GM23248 (cell line): ENCODE data around the gene TNFAIP3.
"Not testable (repeated sequence)": the region's sequence is repeated elsewhere in the genome, so short reads cannot be mapped to it uniquely, and the experiment has no call there.

ENCODE experiments used
- EZH2 ChIP-seq: fragments of 200-600 bp; sonication (generic); IDR thresholded peaks from 2 replicates; pipeline ENCODE4 v1.6.1; 2018; ENCODE audit warnings: antibody characterized with exemption, mild to moderate bottlenecking; ENCODE audit not compliant: insufficient read depth, poor library complexity, severe bottlenecking
- EZH2phosphoT487 ChIP-seq: fragments of 200-600 bp; sonication (generic); IDR thresholded peaks from 2 replicates; pipeline ENCODE4 v1.6.1; 2018; ENCODE audit warnings: antibody characterized with exemption, moderate library complexity, mild to moderate bottlenecking, low read depth; ENCODE audit not compliant: insufficient read depth

DNA sequence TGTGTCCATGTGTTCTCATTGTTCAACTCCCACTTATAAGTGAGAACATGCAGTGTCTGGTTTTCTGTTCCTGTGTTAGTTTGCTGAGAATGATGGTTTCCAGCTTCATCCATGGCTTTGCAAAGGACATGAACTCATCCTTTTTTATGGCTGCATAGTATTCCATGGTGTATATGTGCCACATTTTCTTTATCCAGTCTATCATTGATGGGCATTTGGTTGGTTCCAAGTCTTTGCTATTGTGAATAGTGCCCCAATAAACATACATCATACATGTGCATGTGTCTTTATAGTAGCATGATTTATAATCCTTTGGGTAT is 17.8 kb downstream of the TNFAIP3 start:
- not testable (repeated sequence) for TF ChIP-seq EZH2, EZH2phosphoT487
